Stimulated activated CD8-positive, alpha-beta memory T cell treated with anti-CD3 and anti-CD28 coated beads, Interleukin-4, amount 100 ng/mL, for 4 hours (primary cell): ENCODE measurements around the gene EPHA6.
"Not testable (repeated sequence)": the region's sequence is repeated elsewhere in the genome, so short reads cannot be mapped to it uniquely, and the experiment has no call there.

Experiments used
- DNase-seq, 2 donors: peaks; one replicate each; pipeline ENCODE4 v3.0.0-alpha.2; 2020; ENCODE audit warnings: low read depth in 2 of 2, low spot score in 1 of 2

Gene EPHA6

DNA sequence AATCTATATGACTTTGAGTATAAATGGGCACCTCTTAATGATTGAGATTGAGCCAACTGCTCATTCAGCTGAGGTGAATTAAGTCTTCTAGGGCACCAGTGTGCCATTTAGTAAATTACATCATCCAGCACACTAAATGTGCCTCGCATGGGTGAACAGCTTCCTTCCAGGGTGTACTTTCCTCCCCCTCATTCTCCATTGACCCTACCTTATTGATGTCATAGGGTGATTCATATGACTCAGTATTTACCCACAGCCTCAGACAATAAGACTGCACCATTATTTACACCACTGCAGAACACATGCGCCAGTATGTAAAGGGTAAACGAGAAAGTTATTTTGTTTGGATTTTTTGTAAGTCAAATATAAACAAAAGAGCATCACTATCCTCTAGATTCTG is 765.0 kb downstream of the EPHA6 start:
- no peak for DNase-seq

DNA sequence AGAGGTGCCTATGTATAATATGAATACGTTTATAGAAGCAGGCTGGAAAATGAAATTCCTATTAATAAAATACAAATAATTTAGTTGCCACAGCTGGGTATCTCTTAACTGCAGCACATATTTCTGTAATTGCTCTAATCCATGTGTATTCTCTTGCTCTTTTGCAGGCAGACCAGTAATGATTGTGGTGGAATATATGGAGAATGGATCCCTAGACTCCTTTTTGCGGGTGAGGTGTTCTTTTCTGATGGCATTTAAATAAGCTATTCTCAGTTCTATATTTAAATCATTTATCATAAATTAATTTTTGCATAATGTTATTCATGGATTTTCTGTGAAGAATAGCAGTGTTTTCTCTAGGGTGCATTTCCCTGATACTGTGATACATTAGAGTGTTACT is 796.2 kb downstream of the EPHA6 start:
- no peak for DNase-seq

DNA sequence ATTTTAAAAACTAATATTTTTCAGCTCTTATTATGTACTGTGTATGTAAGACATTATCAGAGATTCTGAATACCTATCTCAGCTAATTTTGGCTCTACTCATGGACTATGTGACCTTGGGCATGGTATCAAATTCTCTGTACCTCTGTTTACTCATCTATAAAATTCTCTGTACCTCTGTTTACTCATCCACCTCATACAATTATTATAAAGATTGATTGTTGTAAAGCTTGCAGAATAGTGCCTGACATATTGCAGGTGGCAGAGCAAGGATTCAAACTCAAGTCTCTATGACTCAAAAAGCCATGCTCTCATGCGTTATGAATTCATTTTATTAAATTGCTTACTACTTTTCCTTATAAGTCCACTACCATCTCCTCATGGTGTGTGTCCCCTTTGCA is 798.2 kb downstream of the EPHA6 start:
- no peak for DNase-seq

DNA sequence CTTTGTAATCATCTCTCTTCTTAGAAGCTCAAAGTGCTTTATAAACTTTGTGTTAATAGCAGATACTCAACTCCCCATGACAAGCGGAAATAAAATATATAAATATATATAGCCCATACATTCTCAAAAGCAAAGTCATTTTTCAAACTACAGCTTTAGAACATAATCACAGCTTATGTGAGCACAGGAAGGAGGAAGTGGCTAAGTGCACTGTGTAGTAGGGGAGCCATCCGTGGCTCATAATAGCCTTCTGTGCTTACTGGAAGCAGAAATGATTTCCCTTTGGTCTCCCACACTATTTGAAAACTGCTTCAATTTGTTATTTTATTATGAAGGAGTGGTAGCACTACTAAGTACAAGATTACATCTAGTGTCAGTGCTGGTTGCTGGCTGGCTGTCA is 798.7 kb downstream of the EPHA6 start:
- DNase-seq: no peak

DNA sequence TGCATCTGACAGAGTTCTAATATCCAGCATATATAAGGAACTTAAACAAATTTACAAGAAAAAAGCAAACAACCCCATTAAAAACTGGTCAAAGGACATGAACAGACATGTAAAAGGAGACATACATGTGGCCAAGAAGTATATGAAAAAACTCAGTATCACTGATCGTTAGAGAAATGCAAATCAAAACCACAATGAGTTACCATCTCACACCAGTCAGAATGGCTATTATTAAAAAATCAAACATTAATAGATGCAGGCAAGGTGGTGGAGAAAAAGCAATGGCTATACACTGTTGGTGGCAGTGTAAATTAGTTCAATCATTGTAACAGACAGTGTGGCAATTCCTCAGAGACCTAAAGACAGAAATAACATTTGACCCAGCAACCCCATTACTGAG is 806.1 kb downstream of the EPHA6 start:
- not testable (repeated sequence) for DNase-seq

DNA sequence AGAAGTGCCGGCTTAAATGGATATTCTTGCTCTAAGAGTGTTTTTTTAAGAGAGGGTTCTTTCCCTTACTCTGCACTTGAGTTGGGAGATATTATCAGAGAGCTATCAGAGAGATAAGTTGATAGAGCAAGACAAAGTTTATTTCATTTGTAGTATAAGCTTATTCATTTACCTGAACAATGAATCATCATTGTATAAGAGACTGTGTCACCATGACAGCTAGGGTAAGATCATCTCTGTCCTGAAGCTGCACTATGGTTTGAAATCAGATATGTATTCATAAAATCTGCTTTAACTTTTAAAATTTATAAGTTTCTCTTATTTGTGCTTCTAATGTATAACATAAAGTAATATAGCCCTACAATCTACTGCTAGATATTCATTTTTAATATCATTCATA is 822.1 kb downstream of the EPHA6 start:
- no peak for DNase-seq

DNA sequence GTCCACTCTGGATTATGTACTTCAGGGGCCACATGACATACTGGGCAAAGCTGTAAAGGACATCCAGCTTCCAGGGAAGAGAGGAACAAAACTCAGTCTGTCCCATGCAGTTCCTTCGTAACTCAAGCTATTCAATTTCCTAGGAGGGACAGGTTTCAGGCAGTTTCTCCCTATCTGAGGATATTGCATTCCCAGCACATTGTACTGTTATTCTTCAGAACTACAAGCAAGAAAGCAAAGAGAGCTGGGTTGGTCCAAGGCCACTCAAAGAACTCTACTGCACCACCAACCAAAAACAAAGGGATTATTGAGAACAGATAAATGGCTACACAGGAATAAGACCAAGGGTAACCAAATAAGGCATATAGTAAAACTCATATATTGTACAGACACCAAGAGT is 832.5 kb downstream of the EPHA6 start:
- no peak for DNase-seq

DNA sequence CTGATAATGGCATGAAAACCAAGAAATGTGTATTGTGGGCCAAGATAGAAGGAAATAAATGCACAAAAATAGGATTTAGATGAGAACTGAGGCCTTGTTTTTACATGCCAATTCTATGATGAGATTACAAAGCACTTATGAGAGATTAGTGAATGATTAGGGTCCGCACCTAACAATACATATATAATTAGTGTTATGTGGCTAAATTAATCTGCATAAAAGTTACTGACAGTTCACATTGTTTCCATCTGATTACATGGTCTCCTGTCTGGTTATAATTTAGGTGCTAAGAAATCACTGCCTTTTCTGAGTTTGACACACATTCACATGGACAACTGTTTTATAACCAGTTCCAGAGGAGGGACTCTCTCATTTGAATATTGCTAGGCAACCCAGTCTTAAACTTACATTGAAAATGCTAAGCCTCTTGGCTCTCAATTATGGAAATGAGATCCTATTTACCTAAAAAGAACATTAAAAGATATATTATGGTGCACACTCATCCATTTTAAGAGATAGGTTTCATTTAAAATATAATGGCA is 833.1 kb downstream of the EPHA6 start:
- DNase-seq: no peak

DNA sequence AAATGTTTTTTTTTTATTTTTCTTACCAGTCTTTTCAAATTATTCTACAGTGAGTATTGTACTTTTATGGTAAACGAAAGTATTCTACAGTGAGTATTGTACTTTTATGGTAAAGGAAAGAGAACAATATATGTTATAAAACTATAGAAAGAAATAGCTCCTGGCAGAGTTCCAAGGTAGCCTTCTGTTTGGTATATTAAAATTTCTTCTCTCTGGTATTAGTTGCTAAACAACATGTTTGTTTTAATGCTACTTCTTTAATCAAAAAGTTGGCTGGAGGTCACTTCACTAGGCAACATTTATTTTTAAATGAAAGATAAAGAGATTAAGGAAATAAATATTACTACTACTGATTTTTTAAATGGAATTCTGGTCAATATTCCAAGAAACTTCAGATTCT is 841.6 kb downstream of the EPHA6 start:
- DNase-seq: no peak

DNA sequence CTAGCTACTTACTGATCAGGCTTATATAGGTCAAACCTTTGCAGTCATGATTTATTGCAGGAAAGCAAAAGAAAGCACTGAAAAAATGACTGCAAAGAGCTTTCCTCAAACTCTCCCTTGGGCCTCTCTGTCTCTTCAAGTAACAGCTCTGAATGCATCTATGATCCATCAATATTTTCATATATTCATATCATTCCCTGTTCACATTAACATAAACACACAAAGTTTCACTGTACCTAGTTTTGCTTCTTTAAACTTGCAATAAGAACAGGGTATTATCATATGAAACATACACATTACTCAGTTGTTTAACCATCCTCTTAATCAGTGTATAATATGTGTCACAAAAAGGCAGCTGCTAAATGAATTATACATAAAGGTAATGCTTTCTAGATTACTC is 842.2 kb downstream of the EPHA6 start:
- no peak for DNase-seq

DNA sequence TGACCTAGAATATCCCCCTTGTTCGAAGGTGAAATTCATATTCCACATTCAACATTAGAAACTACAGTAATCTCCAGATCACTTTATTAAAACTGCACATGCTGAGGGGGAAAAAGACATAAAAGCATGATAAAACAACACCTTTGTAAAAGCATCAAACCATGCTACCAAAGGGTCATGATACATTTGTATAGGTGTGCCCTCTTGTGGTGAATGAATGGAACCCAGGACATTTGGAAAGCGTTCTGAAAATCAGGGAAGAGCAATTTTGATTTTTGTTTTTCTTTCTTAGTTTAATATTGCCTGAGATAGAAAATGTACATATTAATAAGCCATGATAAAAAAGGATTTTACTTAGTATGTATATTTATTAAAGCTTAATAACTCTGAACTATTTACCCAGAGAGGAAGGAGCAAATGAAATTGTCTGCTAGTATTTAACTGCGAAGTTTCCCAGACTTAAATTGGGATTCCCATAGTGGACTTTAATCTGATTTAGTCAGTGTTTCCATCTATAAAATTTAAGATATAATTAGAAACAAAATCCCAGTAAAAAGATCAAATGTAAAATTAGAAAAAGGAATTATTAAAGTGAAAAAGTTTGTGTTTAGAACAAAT is 844.4 kb downstream of the EPHA6 start:
- DNase-seq: no peak

DNA sequence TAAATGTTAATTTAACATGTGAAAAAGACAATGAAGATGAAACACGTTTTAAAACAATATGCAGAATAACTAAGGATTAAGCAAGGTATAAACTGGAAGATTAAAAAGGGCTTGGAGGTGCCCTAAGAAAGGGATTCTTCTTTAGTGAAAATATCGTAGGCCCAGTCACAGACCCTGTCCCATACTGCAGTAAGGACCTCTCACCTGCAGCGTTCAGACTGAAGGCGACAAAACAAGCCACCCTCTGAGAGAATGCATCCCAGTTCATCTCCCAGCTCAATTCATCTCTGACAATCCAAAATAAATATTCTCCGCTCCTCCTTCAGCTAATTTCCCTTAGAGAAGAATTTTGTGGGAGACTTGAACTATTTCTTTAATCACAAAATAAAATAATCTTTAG is 847.9 kb downstream of the EPHA6 start:
- DNase-seq: no peak

DNA sequence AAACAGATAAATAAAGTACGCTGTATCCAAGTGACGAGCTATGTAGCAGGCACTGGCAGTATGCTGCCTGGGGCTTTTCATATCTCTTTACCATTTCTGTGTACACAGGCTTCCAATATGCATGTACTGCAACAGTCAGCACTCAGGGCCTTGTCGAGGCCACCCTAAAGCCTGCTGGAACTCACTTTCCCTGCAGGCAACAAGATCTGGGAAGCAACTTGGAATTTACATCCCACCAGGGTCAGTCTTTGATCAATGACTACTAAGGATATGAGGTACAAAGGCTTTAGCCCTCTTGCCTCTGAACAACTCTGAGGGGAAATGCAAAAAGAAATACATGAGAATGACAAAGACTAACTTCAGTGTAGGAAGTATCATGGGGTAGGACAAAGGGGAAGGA is 848.4 kb downstream of the EPHA6 start:
- DNase-seq: no peak

DNA sequence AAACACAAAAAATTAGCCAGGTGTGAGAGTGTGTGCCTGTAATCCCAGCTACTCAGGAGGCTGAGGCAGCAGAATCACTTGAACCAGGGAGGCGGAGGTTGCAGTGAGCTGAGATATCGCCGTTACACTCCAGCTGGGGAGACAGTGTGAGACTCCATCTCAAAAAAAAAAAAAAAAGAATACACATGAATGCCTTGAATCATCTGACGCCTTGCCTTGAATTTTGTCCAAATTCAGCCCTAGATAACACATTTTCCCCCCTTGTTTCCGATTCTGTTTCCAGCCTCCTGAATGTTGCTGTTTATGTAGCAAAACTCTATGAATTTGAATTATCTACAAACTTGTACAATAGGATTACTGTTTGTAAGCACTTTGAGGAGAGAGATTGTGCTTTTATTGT is 851.5 kb downstream of the EPHA6 start:
- no peak for DNase-seq

DNA sequence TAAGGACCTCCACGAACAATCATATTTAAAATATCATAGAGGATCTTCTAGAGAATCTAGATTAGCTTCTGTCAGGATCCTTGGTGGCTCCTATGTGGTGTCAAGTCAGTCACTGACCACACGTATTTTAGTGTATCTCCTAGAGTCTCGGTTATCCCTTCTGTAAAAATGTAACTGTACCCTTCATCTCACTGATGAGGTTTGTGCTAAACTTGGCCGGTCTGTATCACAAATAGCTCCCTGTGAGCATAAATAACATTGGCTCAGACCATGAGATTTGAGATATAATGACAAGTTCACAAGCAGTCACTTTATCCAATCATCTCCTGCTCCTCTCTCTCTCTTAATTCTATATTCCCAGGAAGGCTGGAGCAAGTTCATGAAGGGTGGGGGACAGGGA is 856.6 kb downstream of the EPHA6 start:
- DNase-seq: no peak

DNA sequence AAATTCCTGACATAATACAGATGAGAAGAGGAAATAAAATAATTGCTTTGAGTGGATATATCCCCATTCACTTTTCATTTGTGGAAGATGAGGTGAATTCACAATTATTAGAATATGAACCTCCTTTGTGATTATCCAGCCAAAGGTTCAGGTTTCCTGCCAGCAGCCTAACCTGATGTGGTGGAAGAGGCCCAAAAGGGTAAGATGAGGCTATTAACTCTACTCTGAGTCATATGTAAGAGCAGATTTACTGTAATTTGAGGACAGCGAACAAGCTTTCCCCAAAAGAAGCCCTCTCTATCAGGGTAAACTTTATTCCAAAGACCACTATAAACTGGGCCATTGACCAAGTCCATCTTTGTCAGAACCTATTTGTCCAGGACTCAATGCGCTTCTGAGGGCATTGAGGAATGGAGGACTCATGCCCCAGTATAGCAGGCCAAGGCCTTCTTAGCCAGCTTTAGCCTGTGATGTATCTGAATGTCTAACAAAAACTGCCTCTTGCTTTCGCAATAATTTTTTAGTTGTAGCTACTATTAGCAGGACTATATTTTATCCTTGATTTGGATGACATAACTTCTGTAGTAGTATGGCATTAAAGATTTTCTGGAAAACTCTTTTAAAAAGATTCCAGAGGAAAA is 859.1 kb downstream of the EPHA6 start:
- DNase-seq: no peak

DNA sequence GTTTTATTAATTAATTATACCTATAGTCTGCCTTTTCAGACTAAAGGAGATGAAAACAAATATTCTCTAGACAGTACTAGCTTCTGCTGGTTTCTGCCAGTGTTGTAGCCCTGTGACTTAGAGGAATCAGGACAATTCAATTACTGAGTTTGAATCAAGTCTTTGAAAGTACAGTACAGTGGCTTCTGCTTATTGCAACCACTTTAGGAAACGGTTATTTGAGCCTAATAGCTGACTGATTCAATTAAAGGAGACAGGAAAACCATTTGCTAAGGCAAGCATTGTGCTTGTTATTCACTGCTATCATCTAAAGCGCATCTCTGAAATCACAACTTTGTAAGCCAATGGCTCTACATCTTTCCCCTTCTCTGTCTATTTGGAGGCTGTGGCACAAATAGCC is 860.1 kb downstream of the EPHA6 start:
- DNase-seq: no peak

DNA sequence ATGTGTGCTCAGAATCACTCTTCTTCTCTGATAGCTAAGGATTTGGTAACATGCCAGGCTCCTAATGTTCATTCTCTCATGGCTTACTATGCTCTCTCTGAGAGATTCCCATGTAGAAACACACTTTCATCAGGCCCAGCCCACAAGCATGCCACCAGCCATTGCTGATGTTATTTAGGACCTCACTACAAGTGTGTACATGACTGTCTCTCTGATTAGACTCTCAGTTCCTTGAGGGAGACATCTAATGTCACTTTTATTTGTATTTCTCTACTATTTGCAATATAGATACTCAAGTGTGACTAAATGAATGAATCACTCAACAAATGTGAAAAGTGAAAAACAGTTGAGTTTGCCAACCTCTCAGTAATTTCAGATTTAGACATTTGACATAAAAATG is 865.8 kb downstream of the EPHA6 start:
- DNase-seq: no peak

DNA sequence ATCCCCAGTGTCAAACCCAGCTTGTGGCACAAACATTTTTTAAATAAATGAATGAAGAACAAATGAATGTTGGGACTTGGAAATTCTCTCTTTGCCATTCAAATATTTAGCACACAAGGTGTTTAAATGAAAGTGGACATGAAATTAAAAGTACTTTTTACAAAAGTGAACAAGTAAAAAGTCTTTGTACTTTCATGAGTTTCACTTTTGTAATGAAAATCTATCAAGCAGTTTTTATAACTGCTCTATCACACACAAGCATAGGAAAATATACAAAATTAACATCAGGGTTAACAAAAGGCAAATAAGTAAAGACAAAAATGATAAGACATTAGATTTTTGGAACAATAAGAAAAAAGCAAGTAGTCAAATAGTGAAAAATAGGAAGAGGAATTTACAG is 866.3 kb downstream of the EPHA6 start:
- no peak for DNase-seq

DNA sequence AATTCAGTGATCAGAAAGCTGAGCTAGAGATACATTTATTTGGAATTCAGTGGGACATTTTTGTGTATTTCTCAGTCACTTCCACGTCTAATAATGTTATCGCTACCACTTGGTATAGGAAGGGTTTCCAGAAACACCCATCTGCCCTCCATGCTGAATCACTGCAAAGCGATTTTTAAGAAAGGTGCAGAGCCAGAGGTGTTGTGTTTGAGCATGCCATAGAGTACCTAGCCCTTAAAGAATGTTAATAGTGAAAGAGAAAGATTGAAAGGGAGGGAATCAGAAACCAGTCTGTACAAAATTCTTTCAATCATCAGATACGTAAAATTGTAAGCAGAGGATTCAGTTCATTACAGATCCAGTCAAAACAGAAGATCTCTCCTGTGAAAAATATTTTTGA is 870.1 kb downstream of the EPHA6 start:
- DNase-seq: no peak

DNA sequence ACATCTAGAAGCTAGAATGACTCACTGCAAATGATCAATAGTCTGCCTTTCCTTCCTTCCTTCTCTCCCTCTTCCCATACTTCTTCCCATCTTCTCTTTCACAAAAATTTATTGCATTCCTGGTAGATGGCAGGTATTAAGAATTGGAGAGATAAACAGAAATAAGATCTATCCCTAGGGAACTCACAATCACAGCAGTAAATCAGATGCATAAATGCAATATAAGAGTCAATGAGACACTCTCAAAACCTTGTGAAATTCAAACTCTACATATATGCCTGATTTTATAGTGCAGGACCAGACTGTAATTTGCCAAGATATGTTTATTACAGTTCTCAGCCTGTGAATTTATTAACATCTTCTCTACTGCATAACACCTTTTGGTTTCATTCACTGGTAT is 871.9 kb downstream of the EPHA6 start:
- DNase-seq: no peak

DNA sequence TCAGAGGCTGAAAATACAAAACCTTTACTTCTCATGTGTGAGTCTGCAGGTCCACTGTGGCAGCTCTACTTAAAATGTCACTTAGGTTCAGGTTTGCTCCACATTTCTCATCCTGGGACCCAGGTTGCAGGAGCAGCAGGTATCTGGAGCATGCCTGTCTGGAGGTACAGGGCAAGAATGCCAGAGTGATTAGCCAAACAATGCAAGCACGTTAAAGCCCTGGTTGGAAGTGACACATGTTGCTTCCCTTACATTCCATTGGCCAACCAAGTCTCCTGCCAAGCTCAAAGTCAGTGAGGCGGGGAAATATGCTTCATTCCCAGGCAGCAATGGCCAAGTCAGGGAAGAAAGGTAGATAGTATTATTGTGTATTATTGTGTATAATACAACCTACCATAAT is 873.3 kb downstream of the EPHA6 start:
- no peak for DNase-seq

DNA sequence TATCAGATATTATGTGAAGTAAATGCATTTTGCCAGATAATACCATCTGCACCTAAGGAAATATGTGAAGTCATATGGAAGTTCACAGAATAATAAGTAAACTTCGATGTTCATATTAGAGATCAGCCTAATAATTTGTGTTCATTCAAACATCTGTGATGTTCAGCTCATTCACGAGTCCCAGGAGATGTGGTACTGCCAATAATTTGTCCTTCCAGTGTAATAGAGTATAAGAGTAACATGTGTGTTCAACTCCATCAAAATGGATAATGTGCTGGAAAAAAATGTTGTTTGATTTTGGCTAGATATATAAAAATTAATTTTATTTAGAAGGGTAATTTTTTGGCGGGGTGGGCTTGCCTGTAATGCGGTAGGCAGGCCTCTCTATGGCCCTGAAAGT is 874.7 kb downstream of the EPHA6 start:
- DNase-seq: no peak
